Stomach (tissue), 4 donors: ENCODE results near the gene COG5.

Source experiments
- EP300 ChIP-seq: sonication (generic); formaldehyde crosslinking; IDR thresholded peaks from one replicate; pipeline ENCODE4 v1.6.1; 2017; ENCODE audit warnings: antibody characterized with exemption
- POLR2A ChIP-seq, 4 donors: fragments of 450-650 bp; IDR thresholded peaks; one replicate each; pipeline ENCODE4 v1.6.1; 2016; ENCODE audit warnings: antibody characterized with exemption in 4 of 4, control low read depth in 2 of 4, mild to moderate bottlenecking in 1 of 4, moderate library complexity in 1 of 4
- POLR2AphosphoS5 ChIP-seq, 3 donors: sonication (generic); formaldehyde crosslinking; IDR thresholded peaks; one replicate each; pipeline ENCODE4 v1.6.1; 2016; ENCODE audit warnings: antibody characterized with exemption in 3 of 3
- TF ChIP-seq, protein P1 (sequence below), 7 experiments: fragments of 450-650 bp in 4 of 7; fragments of 200-600 bp in 3 of 7; sonication (generic) in 3 of 7; IDR thresholded peaks; one replicate each; pipeline ENCODE4 v1.5.1; 2016 to 2019; ENCODE audit warnings: antibody characterized with exemption in 7 of 7, control low read depth in 2 of 7, mild to moderate bottlenecking in 1 of 7

DNA sequence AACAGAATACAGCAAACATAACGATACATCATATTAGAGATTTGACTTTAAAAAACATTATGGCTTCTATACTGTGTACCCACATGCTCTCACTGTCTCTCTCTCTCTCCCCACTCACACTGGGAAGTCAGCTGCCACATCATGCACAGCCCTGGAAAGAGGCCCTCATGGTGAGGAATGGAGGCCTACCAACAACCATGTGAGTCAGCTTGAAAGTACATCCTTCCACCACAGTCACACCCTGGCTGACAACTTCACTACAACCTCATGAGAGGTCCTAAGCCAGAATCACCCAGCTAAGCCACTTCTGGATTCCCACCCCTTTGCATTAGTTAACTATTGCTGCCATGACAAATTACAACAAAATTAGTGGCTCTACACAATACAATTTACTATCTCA, 117.2 kb downstream of the COG5 start:
- no peak for TF ChIP-seq EP300
- TF ChIP-seq, protein P1, sequence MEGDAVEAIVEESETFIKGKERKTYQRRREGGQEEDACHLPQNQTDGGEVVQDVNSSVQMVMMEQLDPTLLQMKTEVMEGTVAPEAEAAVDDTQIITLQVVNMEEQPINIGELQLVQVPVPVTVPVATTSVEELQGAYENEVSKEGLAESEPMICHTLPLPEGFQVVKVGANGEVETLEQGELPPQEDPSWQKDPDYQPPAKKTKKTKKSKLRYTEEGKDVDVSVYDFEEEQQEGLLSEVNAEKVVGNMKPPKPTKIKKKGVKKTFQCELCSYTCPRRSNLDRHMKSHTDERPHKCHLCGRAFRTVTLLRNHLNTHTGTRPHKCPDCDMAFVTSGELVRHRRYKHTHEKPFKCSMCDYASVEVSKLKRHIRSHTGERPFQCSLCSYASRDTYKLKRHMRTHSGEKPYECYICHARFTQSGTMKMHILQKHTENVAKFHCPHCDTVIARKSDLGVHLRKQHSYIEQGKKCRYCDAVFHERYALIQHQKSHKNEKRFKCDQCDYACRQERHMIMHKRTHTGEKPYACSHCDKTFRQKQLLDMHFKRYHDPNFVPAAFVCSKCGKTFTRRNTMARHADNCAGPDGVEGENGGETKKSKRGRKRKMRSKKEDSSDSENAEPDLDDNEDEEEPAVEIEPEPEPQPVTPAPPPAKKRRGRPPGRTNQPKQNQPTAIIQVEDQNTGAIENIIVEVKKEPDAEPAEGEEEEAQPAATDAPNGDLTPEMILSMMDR (IDR thresholded peaks at IDR 0.05), result no peak
- TF ChIP-seq POLR2A (IDR thresholded peaks at IDR 0.05), result no peak
- no peak for TF ChIP-seq POLR2AphosphoS5 (IDR thresholded peaks at IDR 0.05)
